Esophagus muscularis mucosa (tissue), 4 donors: ENCODE results near the gene EEA1. TPM values are rescaled to one million over a fixed set of nuclear protein-coding genes. Genes with fewer than 3 reads are reported as not detected.
"Not testable (repeated sequence)": the region's sequence is repeated elsewhere in the genome, so short reads cannot be mapped to it uniquely, and the experiment has no call there.

Experiments
- DNase-seq: peaks from one replicate; pipeline ENCODE4 v3.0.0-alpha.2; 2017; ENCODE audit errors: extremely low spot score
- H3K27ac ChIP-seq, 4 donors: fragments of 200-600 bp; sonication (generic); replicated peaks in 1 of 4; 1 replicate in 3 of 4; 2 replicates in 1 of 4; pipeline ENCODE4 v1.5.1; 2016 to 2019; ENCODE audit warnings: mild to moderate bottlenecking in 1 of 4
- H3K27me3 ChIP-seq, 4 donors: fragments of 200-600 bp; sonication (generic); one replicate each; pipeline versions ENCODE4 v1.5.1 to v1.6.0; 2016 to 2019
- H3K36me3 ChIP-seq, 4 donors: fragments of 200-600 bp; sonication (generic); one replicate each; pipeline ENCODE4 v1.5.1; 2016 to 2019
- H3K4me1 ChIP-seq, 4 donors: fragments of 200-600 bp; sonication (generic); one replicate each; pipeline ENCODE4 v1.5.1; 2016 to 2019
- H3K4me3 ChIP-seq, 4 donors: fragments of 200-600 bp; sonication (generic); 1 replicate in 2 of 4; 2 replicates in 2 of 4; pipeline ENCODE4 v1.5.1; 2016 to 2019; ENCODE audit warnings: mild to moderate bottlenecking in 4 of 4, moderate library complexity in 1 of 4
- H3K9me3 ChIP-seq, 4 donors: fragments of 200-600 bp; sonication (generic); 1 replicate in 3 of 4; 2 replicates in 1 of 4; pipeline ENCODE4 v1.5.1; 2016 to 2019
- CTCF ChIP-seq, 3 experiments: fragments of 200-600 bp in 2 of 3; fragments of 450-650 bp in 1 of 3; sonication (generic) in 2 of 3; IDR thresholded peaks; one replicate each; pipeline ENCODE4 v1.5.1; 2017 to 2019; ENCODE audit warnings: antibody characterized with exemption in 3 of 3, mild to moderate bottlenecking in 2 of 3, moderate library complexity in 1 of 3
- EP300 ChIP-seq: sonication (generic); formaldehyde crosslinking; IDR thresholded peaks from one replicate; pipeline ENCODE4 v1.6.1; 2017; ENCODE audit warnings: antibody characterized with exemption
- POLR2A ChIP-seq: fragments of 450-650 bp; IDR thresholded peaks from one replicate; pipeline ENCODE4 v1.6.1; 2017; ENCODE audit warnings: antibody characterized with exemption, moderate library complexity, mild to moderate bottlenecking, low read depth
- POLR2AphosphoS5 ChIP-seq, 2 donors: sonication (generic); formaldehyde crosslinking; IDR thresholded peaks; one replicate each; pipeline ENCODE4 v1.6.1; 2017; ENCODE audit warnings: antibody characterized with exemption in 2 of 2
- WGBS: methylation state at CpG from one replicate; pipeline ENCODE4 v1.1.5; 2018; 5-methylcytosine and 5-hydroxymethylcytosine counted together
- intact Hi-C: fragments of 100-400 bp; cut with DNase I; formaldehyde crosslinking; loops from one replicate; pipeline ENCODE4 v1.15.1; 2023
- total RNA-seq, 4 donors: library from RNA; depleted of rRNA; stranded (reverse); fragments of >200 nt; gene quantifications; one replicate each; pipeline versions ENCODE4 v1.1.0 to v1.2.1, GENCODE V29; 2016

The EEA1 gene
- total RNA-seq, 4 donors from 2014 or later, result 15.7 to 31.1 (median 24.1) TPM

- no peaks in the 10 kb centered on the region for H3K36me3 ChIP-seq
- 87% methylated on average over 1 of the region's 1 CpG for WGBS
- no peaks in the 10 kb centered on the region for H3K27me3 ChIP-seq
- H3K4me1 ChIP-seq, result peaks cover 0 to 6% (median 0%) of the 10 kb centered on the region in 4 donors
- no peak for DNase-seq
- no peak for TF ChIP-seq POLR2AphosphoS5 (IDR thresholded peaks at IDR 0.05)
- TF ChIP-seq POLR2A, result no peak
- peaks cover 0 to 8% (median 2%) of the 10 kb centered on the region in 4 donors for H3K9me3 ChIP-seq
- H3K4me3 ChIP-seq, result no peak overlapping the region
- no peak overlapping the region for H3K27ac ChIP-seq
- intact Hi-C loops, result no loop called here
Measured at GRCh38 chr12:92973614-92974013, 44.5 kb upstream of the EEA1 start.

- Histone ChIP-seq H3K4me3 (no peak overlapping the region), H3K9me3 (peaks cover 0 to 8% (median 2%) of the 10 kb centered on the region in 4 donors), H3K4me1 (peaks cover 0 to 6% (median 0%) of the 10 kb centered on the region in 4 donors), H3K27ac (no peak overlapping the region), H3K27me3 (no peaks in the 10 kb centered on the region), H3K36me3 (no peaks in the 10 kb centered on the region)
- intact Hi-C loops, result no loop called here
- WGBS, result 88% methylated on average over 1 of the region's 1 CpG
- TF ChIP-seq POLR2AphosphoS5 (IDR thresholded peaks at IDR 0.05), result no peak
- no peak for TF ChIP-seq CTCF (IDR thresholded peaks at IDR 0.05)
- TF ChIP-seq POLR2A, result no peak
- TF ChIP-seq EP300, result no peak
- DNase-seq, result no peak
Measured at GRCh38 chr12:92971859-92972524, 42.9 kb upstream of the EEA1 start.

- TF ChIP-seq POLR2AphosphoS5 (IDR thresholded peaks at IDR 0.05) (no peak), POLR2A (no peak), CTCF (IDR thresholded peaks at IDR 0.05) (no peak), EP300 (no peak)
- no peak for DNase-seq
- H3K9me3 ChIP-seq, result no peaks in the 10 kb centered on the region
- H3K36me3 ChIP-seq, result no peaks in the 10 kb centered on the region
- no peaks in the 10 kb centered on the region for H3K27me3 ChIP-seq
- H3K4me1 ChIP-seq, result peaks cover 0 to 6% (median 0%) of the 10 kb centered on the region in 4 donors
- H3K27ac ChIP-seq, result no peak overlapping the region
- 76% methylated on average over 3 of the region's 3 CpGs for WGBS
- H3K4me3 ChIP-seq, result no peak overlapping the region
- intact Hi-C loops, result no loop called here
Measured at GRCh38 chr12:92968176-92968813, 39.2 kb upstream of the EEA1 start.

- H3K4me1 ChIP-seq, H3K9me3 ChIP-seq, intact Hi-C loops, H3K36me3 ChIP-seq, DNase-seq, H3K27me3 ChIP-seq, H3K4me3 ChIP-seq, H3K27ac ChIP-seq: not testable (repeated sequence)
- WGBS, result 76% methylated on average over 1 of the region's 1 CpG
Measured at GRCh38 chr12:92964378-92964777, 35.3 kb upstream of the EEA1 start.

- TF ChIP-seq POLR2A (no peak), CTCF (IDR thresholded peaks at IDR 0.05) (no peak), EP300 (no peak), POLR2AphosphoS5 (IDR thresholded peaks at IDR 0.05) (no peak)
- no peaks in the 10 kb centered on the region for H3K27me3 ChIP-seq
- no peak overlapping the region for H3K27ac ChIP-seq
- no peaks in the 10 kb centered on the region for H3K4me1 ChIP-seq
- H3K4me3 ChIP-seq, result no peak overlapping the region
- WGBS, result 91% methylated on average over 3 of the region's 3 CpGs
- no peak for DNase-seq
- H3K9me3 ChIP-seq, result no peaks in the 10 kb centered on the region
- H3K36me3 ChIP-seq, result no peaks in the 10 kb centered on the region
- intact Hi-C loops, result no loop called here
Measured at GRCh38 chr12:92961949-92962348, 32.9 kb upstream of the EEA1 start.
